HG02943 (cell line): ENCODE results near the gene RNF26.

Experiments
- ATAC-seq: cut with Tn5 transposase; IDR thresholded peaks from one replicate; pipeline ENCODE4 v1.9.1; 2021; ENCODE audit warnings: mild to moderate bottlenecking, low read depth, moderate library complexity; ENCODE audit not compliant: unreplicated experiment

The RNF26 gene

DNA sequence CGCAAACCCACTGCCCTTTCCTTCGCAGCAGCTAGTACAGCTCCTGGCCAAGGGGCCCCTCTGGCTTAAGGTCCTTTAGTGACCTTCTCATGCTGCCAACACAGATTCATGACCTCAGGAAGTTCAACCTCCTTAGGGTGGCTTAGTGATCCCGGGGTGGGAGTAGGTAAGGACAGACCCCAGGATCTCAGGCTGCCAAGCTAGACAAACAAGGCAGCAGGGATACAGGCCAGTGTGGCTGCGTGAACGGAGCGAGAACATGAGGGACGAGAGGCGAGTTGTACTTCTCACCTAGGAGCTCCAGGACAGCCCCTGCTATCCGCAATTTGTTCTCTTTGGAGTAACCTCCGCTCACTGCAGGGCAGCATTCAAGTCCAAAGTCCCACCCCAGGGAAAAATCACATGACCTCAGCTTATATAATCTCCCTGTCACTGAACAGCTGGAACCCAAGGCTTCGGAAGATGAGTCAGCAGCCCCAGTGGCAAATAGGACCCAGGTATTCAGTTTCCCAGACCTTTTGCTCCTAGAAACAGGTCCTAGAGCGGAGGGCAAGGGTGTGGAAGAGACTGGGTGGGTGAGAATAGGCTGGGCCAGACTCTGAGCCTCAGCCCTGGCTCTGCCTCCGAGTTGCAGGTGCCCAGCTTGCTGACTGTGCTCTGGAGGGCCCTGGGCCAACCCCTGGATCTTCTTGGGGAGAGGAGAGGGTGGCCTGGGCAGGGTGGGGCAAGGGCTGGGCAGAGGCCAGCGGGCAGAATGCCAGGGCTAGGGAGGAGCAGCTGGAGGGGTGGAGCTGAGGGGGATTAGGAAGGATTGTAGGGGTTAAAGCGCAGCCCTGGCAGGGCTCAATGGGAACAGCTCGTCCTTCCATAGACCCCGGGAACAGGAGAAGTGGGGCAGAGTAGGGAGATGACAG lies 34.1 kb downstream of the RNF26 start:
- ATAC-seq, result no peak

GRCh38 chr11:119369132-119369925 lies 35.0 kb downstream of the RNF26 start:
- no peak for ATAC-seq

GRCh38 chr11:119370486-119371046 lies 36.2 kb downstream of the RNF26 start:
- no peak for ATAC-seq

DNA sequence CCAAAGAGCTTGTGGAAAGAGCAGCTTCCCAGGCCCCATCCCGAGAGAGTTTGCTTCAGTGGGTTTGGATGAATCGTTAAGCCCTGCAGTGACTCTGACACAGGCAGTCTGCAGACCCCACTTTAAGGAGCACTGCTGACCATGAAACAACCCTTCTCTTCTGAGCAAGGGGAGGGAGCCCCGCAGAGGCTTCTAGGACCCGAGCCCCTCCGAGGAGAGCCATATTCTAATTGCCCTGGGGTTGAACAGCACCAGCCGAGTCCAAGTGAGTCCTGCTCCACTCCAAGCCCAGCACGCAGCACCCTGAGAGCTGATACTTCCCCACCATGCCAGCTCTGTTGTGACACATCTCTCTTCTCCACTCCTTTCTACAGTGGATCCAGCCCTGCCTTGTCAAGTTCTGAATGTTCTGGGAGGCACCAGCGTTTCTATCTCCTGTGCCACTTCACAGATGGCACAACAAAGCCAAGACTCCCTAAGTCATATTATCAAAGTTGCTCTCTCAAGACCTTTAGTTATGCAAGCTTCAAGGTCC lies 36.8 kb downstream of the RNF26 start:
- ATAC-seq, result no peak

DNA sequence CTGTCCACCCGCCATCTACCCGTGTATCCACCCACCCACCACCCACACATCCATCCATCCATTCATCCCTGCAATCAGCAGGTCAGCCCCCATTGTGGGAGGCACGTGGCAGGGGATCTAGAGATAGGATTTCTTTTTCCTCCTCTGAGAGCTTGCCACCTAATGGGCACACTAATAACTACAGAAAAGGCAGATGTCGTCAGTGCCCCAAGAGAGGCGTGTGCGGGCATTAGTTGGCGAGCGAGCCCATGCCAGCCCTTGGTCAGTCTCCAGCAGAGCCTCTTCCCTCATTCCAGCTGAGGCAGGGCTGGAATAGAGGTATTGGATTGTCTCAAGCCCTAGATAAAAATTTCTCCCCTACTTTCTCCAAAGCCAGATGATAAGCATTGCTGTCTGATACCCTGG lies 37.5 kb downstream of the RNF26 start:
- no peak for ATAC-seq

GRCh38 chr11:119372260-119373058 lies 38.1 kb downstream of the RNF26 start:
- ATAC-seq, result no peak

DNA sequence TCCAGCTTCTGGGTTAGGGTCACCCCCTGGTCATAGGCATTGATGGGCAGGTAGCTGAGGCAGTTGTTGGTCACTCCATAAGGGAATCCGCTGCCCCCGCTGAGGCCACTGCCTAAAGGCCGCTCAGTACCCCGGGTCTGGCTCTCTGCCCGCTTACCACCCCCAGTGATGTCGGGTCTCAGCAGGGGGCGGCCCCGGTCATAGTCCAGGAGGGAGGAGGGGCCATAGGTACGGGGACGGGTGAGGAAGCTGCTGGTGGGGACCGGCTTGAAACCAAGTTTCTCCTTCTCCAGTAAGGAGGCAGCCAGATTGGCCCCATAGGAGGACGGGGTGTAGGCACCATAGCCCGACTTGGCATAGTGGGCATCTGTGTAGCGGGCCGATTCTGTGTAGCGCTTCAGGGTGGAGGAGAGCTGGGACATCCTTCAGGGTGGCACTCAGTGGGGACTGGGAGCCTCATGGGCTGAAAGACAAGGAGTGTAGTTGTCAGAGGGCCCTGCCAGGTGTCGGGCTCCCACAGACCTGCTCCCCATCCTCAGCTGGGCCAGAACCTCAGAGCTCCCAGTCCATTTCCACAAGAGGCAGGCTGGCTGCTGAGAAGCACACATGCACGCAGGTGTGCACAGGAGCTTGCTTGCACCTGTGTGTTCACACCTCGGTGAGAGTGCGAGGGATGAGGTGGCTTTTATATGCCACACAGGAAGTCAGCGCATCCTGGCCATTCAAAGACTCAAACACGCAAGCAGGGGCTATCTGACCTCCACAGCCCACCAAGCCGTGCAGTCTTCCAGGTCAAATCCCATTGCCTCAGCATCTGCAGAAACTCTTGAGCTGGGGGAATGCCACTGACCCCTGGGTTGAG lies 39.0 kb downstream of the RNF26 start:
- ATAC-seq, result no peak

- ATAC-seq, result no peak
These were observed 39.7 kb downstream of the RNF26 start for GRCh38 chr11:119373921-119374631.

DNA sequence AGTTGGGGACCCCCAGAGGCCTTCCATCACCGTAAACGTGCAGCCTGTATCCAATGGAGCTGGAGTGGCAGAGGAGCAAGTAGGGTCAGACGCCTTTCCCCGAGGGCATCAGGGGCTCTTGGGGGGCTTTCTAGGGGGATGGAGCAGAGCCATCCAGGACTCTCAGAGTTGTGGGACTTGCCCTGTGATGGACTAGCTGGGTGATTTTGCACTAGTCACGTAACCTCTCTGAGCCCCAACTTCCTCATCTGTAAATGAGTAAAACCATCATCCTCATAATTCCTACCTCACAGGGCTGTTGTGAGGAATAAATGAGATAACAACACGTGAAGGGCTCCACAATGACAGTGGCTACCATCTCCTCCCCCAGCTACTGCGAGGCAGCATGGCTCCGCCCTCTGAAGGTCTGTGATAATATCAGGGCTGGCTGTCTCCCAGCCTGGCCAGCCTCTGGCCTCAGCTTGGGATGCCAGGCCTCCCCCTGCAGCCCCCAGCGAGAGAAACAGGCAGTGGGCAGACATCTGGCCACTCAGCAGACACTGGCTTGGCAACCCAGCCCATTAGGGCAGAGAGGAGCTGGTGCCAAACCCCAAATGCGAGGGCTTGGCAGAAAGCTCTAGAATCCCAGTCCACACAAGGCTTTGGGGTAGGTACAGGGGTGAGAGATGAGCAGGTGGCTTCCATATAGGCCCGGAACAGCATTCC lies 40.5 kb downstream of the RNF26 start:
- no peak for ATAC-seq

DNA sequence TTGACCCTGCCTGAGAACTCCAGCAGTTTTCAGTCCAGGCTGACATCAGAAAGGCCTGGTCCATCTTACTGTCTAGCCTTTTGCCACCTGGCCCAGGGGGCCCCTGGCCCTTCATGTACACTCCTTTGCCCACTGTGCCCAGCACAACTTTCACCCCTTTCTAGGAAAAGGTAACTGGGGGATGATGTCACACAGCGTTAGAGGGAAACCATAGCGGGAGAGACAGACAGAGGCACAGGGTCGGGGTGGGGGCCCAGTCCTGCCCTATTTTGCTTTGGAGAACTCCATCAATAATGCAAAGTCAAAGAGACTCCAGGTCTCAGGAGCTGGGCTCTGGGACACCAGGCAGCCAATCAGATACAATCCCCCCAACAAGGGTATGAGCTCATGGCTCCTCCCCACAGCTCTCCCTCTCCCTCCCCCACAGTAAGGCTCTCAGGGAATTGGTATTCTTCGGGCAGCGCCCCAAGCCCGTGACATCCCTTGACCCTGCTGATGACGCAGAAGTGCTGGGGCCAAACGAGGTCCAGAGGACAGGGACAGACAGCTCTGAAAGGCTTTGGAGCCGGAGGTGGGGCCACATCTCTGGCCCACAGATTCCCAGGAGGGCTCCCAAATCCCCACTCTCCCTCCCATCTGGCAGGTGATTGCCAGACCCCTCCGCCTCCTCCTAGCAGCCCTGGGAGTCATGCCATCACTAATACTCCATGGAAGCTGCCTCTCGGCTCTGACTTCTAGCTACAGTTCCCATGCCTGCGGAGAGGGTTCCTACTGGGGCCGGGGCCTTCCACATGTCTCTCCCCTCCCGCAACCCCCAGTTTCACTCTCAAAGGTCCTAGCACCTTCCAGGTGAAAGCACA lies 41.2 kb downstream of the RNF26 start:
- ATAC-seq, result no peak

DNA sequence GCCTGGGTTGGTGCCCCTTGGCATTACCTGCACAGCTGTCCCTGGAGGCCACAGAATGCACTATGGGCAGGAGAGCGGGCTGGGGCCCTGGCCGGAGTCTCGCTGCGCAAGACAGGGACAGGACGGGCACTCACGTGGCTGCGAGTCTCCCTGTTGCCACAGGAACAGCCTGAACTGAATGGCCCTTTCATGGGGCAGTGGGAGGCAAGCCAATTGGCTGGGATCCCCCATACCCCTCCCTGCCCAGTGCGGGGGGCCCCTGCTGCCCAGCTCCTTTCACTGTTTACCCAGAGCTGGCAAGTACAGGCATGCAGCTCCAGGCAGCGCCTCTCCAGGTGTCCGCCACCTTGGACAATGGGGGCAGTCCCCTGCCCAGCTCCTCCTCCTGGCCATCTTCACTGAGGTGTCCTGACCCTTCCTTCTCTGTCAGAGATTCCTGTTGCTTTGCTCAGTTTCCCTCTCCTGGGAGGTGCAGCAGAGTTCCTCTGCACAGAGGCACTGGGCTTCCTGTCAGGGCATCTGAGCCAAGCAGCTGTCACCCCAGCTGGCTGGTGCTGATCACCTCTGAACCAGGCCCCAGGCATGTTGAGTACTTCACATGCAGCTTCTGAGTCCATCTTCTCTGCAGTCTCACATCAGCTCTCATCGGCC lies 42.0 kb downstream of the RNF26 start:
- ATAC-seq, result no peak

- ATAC-seq, result no peak
These were observed 43.0 kb downstream of the RNF26 start for GRCh38 chr11:119377112-119377901.

DNA sequence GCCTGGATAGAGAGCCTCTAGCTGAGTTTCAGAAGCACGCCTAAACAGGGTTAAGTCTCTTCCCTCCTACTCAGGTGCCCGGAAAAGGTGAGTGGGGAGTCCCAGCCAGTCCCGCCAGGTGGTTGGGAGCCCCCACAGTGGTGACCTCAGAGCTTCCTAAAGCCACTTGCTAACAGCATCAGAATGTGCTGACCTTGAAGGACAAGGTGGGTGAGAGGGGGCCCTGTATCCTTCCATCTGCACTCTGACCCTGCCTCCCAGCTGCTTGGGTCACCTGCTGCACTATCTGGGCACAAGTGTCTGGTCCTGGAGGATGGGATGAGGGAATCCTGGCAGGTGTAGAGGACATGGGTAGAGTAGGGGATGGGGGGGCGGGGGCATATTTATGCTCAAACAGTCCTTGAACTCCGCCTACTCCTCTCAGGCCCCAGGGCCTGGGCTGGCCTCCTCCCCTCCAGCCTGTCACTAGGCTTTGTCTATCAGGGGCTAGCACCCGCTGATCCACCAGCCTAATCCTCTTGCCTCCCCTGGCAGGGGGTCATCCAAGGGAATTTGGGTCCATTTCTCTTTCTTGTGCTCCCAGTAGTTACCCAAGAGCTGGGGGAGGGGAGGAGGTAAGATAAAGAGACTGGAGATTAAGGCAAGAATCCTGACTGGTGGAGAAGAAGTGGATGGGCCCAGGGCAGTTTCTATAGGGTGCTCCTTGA lies 43.8 kb downstream of the RNF26 start:
- no peak for ATAC-seq

DNA sequence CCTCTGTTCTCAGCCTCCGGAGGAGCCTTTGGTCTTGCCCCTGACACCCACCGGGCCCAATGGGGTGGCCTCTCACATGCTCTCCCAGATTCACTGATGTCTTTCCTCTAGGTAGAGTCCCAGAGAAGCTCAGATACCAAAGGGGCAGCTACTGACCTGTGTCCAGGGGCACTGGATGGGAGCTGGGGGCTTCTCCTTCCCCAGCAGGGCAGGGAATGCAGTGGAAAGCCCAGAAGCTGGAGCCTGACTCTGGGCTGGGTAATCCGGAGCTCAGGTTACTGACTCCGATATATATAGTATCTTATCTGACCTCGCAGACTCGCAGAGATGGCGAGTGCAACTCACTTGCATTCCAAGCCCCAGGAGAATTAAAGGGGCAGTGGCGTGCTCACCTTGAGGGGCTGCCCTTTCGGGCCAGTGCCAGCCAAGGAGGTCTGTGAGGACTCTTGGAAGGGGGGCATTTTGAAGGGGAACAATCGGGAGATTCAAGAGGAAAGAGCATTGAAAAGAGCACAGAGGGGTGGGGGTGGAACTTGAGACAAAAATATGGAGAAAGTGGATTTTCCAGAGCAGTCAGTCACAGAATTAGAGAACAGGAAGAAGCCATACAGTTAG lies 44.6 kb downstream of the RNF26 start:
- ATAC-seq, result no peak
